HK-2 (cell line): ENCODE measurements around the gene EPHB3.

Experiments
- DNase-seq: peaks from one replicate; pipeline ENCODE4 v3.0.0-alpha.2; 2018; ENCODE audit not compliant: unreplicated experiment

EPHB3 gene

DNA sequence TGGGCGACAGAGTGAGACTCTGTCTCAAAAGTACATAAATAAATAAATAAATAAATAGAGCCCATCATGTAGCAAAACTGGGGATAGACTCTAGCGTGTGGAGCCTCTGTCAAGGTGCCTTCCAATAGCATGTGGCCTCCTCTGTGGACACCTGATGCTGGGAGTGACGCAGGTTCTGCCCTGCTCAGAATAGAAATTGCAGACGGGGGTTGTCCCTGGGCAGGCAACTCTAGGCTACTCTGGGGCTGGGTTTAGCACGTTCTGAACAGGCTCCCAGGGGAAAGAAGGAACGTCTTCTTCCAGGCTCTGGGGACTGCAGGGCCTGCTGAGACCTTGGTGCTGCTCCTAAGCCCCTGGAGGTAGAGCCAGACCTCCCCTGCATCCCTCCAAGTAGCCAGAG is 65.3 kb downstream of the EPHB3 start:
- no peak for DNase-seq

DNA sequence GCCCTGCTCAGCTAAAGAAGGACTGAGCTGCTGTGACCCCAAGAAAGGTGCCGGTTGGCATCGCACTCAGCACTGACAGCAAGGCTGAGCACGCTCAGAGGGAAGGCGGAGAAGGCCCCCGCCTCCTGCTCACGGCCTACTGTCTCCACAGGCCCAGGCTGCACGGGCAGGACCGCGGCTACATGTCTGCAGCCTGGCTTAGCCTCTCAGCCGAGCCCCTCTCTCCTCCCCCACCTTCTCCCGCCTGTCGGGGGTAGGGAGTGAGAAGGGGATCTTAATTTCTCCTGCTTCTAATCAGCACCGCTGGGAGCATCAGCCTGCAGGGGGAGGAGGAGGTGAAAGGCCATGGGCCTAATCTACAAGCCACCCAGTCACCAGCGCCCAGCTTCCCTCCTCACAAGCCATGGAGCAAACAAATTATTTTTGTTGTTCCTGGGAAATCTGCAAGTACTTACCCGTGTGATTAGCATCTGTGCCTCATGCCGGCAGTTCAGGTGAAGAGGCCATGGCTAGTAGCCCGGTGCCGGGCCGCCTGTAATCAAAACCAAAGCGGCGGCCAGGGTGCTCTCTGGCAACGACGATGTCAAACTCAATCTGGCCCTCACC is 68.1 kb downstream of the EPHB3 start:
- DNase-seq = no peak

DNA sequence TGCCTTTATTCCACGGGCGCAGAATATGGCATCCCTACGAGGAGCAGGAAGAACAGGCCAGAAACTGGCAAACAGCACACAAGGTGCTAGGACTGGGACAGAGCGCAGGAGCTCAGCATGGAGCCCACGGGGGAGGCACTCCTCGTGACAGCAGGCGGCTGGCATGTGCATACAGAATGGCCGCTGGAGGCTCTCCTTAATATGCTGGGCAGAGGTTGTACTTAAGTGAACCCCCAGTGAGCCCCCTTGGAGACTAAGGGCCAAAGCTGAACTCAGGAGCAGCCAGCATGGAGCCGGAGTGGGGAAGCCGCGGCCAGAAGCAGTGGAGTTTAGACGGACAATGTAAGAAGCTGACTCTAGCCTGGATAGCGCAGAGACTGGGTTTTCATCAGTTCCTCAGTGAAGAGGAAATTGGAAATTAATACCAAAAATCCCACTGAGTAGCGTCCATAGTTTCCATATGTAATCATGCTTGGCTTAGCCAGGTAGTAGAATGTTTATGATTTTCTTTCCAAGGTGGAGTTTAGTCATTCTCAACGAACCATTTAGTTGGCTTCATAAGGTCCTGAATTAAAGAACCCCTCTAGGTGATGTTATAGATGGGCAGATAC is 69.4 kb downstream of the EPHB3 start:
- no peak for DNase-seq

DNA sequence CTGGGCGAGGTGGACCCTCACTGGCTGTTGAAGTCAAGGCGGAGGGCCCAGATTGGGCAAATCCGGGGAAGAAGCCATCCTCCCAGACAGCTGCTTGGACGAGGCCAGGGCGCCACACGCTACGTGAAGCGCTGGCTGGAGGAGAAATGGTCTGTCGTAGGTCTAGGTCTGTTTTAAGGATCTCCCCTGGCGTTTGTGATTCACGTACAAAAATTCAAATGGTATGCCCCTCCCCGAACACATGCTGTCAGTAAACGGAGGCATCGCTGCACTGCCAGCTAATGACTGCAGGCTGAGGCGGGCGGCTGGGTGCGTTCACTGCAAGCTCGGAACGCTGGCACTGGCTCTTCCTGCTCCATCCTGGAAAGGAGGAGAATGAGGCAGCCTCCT is 69.9 kb downstream of the EPHB3 start:
- no peak for DNase-seq
